Endothelial cell (in vitro differentiated cells): ENCODE data around the gene UBA1. TPM values are rescaled to one million over a fixed set of nuclear protein-coding genes. Genes with fewer than 3 reads are reported as not detected.

Source experiments
- DNase-seq: peaks from one replicate; pipeline ENCODE4 v3.0.0; 2021; ENCODE audit warnings: low spot score
- H3K27ac Mint-ChIP-seq: one replicate; pipeline ENCODE4 v1.8.0; 2021; ENCODE audit warnings: mixed read lengths, inconsistent platforms; ENCODE audit not compliant: unreplicated experiment
- H3K27me3 Mint-ChIP-seq: one replicate; pipeline ENCODE4 v1.8.0; 2021; ENCODE audit warnings: mild to moderate bottlenecking, moderate library complexity, mixed read lengths, inconsistent platforms; ENCODE audit not compliant: unreplicated experiment
- H3K36me3 Mint-ChIP-seq: one replicate; pipeline ENCODE4 v1.8.0; 2021; ENCODE audit warnings: mild to moderate bottlenecking, low read depth, mixed read lengths, inconsistent platforms; ENCODE audit not compliant: unreplicated experiment
- H3K4me1 Mint-ChIP-seq: one replicate; pipeline ENCODE4 v1.8.0; 2021; ENCODE audit warnings: mild to moderate bottlenecking, mixed read lengths, inconsistent platforms; ENCODE audit not compliant: unreplicated experiment
- H3K4me3 Mint-ChIP-seq: one replicate; pipeline ENCODE4 v1.8.0; 2021; ENCODE audit warnings: mild to moderate bottlenecking, mixed read lengths, inconsistent platforms; ENCODE audit not compliant: unreplicated experiment
- H3K9me3 Mint-ChIP-seq: one replicate; pipeline ENCODE4 v1.8.0; 2021; ENCODE audit warnings: mixed read lengths, inconsistent platforms; ENCODE audit not compliant: unreplicated experiment
- total RNA-seq: library from RNA; stranded (reverse); fragmentation: NEBNext Ultra II Directional; extraction: Animal tissue kit (Norgen Biotek cat#: 25700); gene quantifications from one replicate; pipeline ENCODE4 v1.2.1, GENCODE V29; 2021; ENCODE audit not compliant: unreplicated experiment
- TF ChIP-seq, protein P1 (sequence below): fragments of 200-600 bp; sonication (generic); IDR thresholded peaks from one replicate; pipeline ENCODE4 v1.5.0; 2021; ENCODE audit warnings: antibody characterized with exemption; ENCODE audit not compliant: unreplicated experiment

UBA1 gene
- total RNA-seq, 1 donor from 2014 or later: 246 TPM

- Mint-ChIP-seq H3K4me3 (no peak overlapping the region), H3K27ac (no peak overlapping the region)
Observed at GRCh38 chrX:47212381-47213293, 19.0 kb downstream of the UBA1 start.

DNA sequence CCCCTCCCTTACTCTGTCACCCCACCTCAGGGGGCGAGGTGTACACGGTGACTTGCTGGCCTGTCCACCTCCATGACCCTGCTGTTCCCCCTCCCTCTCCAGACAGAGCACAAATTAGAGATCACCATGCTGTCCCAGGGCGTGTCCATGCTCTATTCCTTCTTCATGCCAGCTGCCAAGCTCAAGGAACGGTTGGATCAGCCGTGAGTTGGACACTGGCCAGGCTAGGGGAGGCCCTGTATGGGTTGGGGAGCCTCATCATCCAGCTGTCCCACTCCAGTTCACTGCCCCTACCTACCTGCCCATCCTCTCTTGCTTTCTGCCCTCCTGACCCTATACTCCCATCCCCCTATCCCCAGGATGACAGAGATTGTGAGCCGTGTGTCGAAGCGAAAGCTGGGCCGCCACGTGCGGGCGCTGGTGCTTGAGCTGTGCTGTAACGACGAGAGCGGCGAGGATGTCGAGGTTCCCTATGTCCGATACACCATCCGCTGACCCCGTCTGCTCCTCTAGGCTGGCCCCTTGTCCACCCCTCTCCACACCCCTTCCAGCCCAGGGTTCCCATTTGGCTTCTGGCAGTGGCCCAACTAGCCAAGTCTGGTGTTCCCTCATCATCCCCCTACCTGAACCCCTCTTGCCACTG lies 20.9 kb downstream of the UBA1 start:
- Mint-ChIP-seq H3K27ac (no peak overlapping the region), H3K4me1 (peaks cover 17% of the 10 kb centered on the region), H3K4me3 (no peak overlapping the region), H3K27me3 (peaks cover 19% of the 10 kb centered on the region), H3K9me3 (no peaks in the 10 kb centered on the region), H3K36me3 (peaks cover 32% of the 10 kb centered on the region)
- DNase-seq: no peak
- TF ChIP-seq, protein P1, sequence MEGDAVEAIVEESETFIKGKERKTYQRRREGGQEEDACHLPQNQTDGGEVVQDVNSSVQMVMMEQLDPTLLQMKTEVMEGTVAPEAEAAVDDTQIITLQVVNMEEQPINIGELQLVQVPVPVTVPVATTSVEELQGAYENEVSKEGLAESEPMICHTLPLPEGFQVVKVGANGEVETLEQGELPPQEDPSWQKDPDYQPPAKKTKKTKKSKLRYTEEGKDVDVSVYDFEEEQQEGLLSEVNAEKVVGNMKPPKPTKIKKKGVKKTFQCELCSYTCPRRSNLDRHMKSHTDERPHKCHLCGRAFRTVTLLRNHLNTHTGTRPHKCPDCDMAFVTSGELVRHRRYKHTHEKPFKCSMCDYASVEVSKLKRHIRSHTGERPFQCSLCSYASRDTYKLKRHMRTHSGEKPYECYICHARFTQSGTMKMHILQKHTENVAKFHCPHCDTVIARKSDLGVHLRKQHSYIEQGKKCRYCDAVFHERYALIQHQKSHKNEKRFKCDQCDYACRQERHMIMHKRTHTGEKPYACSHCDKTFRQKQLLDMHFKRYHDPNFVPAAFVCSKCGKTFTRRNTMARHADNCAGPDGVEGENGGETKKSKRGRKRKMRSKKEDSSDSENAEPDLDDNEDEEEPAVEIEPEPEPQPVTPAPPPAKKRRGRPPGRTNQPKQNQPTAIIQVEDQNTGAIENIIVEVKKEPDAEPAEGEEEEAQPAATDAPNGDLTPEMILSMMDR: no peak

More at GRCh38 chrX:47212381-47213293, 19.0 kb downstream of the UBA1 start:
- peaks cover 15% of the 10 kb centered on the region for H3K27me3 Mint-ChIP-seq
- peaks cover 37% of the 10 kb centered on the region for H3K36me3 Mint-ChIP-seq
- no peaks in the 10 kb centered on the region for H3K9me3 Mint-ChIP-seq
- no peak for DNase-seq
- peaks cover 14% of the 10 kb centered on the region for H3K4me1 Mint-ChIP-seq
- TF ChIP-seq, protein P1: no peak

DNA sequence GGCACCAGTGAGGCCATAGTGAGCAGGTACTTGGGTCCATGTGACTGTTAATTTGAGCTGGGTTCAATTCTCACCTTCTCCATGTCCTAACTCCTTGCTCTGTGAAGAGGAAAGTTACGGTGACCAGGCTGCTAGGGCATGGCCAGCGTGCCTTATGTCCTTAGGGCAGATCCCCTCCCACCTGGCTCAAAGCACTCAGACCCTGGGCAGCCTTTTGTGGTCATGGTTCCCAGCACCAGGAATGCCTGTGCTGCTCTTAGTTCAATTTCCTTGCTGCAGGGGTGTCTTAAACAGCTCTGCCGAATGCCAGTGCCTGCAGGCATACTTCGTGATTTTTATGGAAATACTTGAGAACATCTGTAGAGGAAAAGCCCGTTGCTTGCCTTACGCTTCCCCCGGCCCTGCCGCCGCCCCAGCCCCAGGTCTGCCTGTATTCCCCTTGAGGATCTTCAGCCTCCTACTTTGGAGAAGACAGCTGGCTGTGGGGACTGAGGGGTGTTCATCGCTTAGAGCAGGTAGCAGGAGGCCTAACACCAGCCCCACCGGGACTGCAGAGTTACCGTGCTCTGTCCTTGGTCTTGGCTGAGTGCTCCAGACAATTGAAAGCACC lies 21.8 kb downstream of the UBA1 start:
- peaks cover 36% of the 10 kb centered on the region for H3K36me3 Mint-ChIP-seq
- peaks cover 25% of the 10 kb centered on the region for H3K4me1 Mint-ChIP-seq
- no peaks in the 10 kb centered on the region for H3K9me3 Mint-ChIP-seq
- H3K4me3 Mint-ChIP-seq: no peak overlapping the region
- DNase-seq: no peak
- H3K27me3 Mint-ChIP-seq: peaks cover 19% of the 10 kb centered on the region
- H3K27ac Mint-ChIP-seq: no peak overlapping the region
- TF ChIP-seq, protein P1: no peak

- peaks cover 32% of the 10 kb centered on the region for H3K36me3 Mint-ChIP-seq
- H3K4me1 Mint-ChIP-seq: peaks cover 32% of the 10 kb centered on the region
- peaks cover 19% of the 10 kb centered on the region for H3K27me3 Mint-ChIP-seq
Observed at GRCh38 chrX:47216393-47216925, 22.8 kb downstream of the UBA1 start.

More at GRCh38 chrX:47216393-47216925, 22.8 kb downstream of the UBA1 start:
- H3K27ac Mint-ChIP-seq: peak overlapping the region; percentile 87
- DNase-seq: no peak
- peak overlapping the region; percentile 94 for H3K4me3 Mint-ChIP-seq
- no peaks in the 10 kb centered on the region for H3K9me3 Mint-ChIP-seq
- TF ChIP-seq, protein P1: no peak
